ENCODE results near the gene RBBP5. TPM values are rescaled to one million over a fixed set of nuclear protein-coding genes. Genes with fewer than 3 reads are reported as not detected.

RBBP5 gene
- polyA plus RNA-seq, 1 donor from 2014 or later = 24.2 TPM

GRCh38 chr1:205067031-205067430, 54.7 kb downstream of the RBBP5 start:
- no peaks in the 10 kb centered on the region for H3F3A ChIP-seq (ENCODE audit: insufficient read depth, low read length, poor library complexity, severe bottlenecking)
- H3K9ac ChIP-seq (ENCODE audit: low read length) = no peak overlapping the region
- no peak overlapping the region for H3K4me2 ChIP-seq (ENCODE audit: low read length)
- H3K36me3 ChIP-seq (ENCODE audit: insufficient read depth, low read length) = no peaks in the 10 kb centered on the region
- H3K9me2 ChIP-seq (ENCODE audit: insufficient read depth, low read length) = no peaks in the 10 kb centered on the region
- no peaks in the 10 kb centered on the region for H3K9me3 ChIP-seq (ENCODE audit: low read length)
- H4K20me1 ChIP-seq (ENCODE audit: insufficient read depth) = no peaks in the 10 kb centered on the region
- TF ChIP-seq SMC3 (conservative IDR thresholded peaks at IDR 0.05; ENCODE audit: poor library complexity) (no peak), TAF1 (IDR thresholded peaks at IDR 0.05; ENCODE audit: low read depth) (no peak), EZH2 (IDR thresholded peaks at IDR 0.05; ENCODE audit: borderline replicate concordance, insufficient read depth, low read length, poor library complexity, severe bottlenecking) (no peak), RAD21 (conservative IDR thresholded peaks at IDR 0.05) (no peak), EP300 (conservative IDR thresholded peaks at IDR 0.05; ENCODE audit: poor library complexity, severe bottlenecking) (no peak), MXI1 (conservative IDR thresholded peaks at IDR 0.05; ENCODE audit: poor library complexity, severe bottlenecking) (no peak), POLR2AphosphoS5 (IDR thresholded peaks at IDR 0.05) (no peak), CTCF (IDR thresholded peaks at IDR 0.05; ENCODE audit: poor library complexity, severe bottlenecking) (no peak), REST (IDR thresholded peaks at IDR 0.05; ENCODE audit: borderline replicate concordance) (no peak)
- no peak overlapping the region for H3K27ac ChIP-seq (ENCODE audit: low read length)
- no peaks in the 10 kb centered on the region for H3K27me3 ChIP-seq (ENCODE audit: insufficient read depth, low read depth, low read length)
- no peak overlapping the region for H3K4me3 ChIP-seq (ENCODE audit: low read length)
- no peaks in the 10 kb centered on the region for H3K79me2 ChIP-seq (replicated peaks; ENCODE audit: insufficient read depth, low read length)
- H2AFZ ChIP-seq (ENCODE audit: low read depth, low read length) = no peak overlapping the region

- H3F3A ChIP-seq (ENCODE audit: insufficient read depth, low read length, poor library complexity, severe bottlenecking) = no peaks in the 10 kb centered on the region
- no peak overlapping the region for H2AFZ ChIP-seq (ENCODE audit: low read depth, low read length)
- no peak for TF ChIP-seq EZH2 (IDR thresholded peaks at IDR 0.05; ENCODE audit: borderline replicate concordance, insufficient read depth, low read length, poor library complexity, severe bottlenecking)
- TF ChIP-seq RAD21 (conservative IDR thresholded peaks at IDR 0.05) = no peak
- no peak for TF ChIP-seq POLR2AphosphoS5 (IDR thresholded peaks at IDR 0.05)
- no peak for TF ChIP-seq EP300 (conservative IDR thresholded peaks at IDR 0.05; ENCODE audit: poor library complexity, severe bottlenecking)
- no peak for TF ChIP-seq TAF1 (IDR thresholded peaks at IDR 0.05; ENCODE audit: low read depth)
- no peak for TF ChIP-seq SMC3 (conservative IDR thresholded peaks at IDR 0.05; ENCODE audit: poor library complexity)
- no peak for TF ChIP-seq MXI1 (conservative IDR thresholded peaks at IDR 0.05; ENCODE audit: poor library complexity, severe bottlenecking)
- no peak for TF ChIP-seq CTCF (IDR thresholded peaks at IDR 0.05; ENCODE audit: poor library complexity, severe bottlenecking)
- TF ChIP-seq REST (IDR thresholded peaks at IDR 0.05; ENCODE audit: borderline replicate concordance) = no peak
- no peaks in the 10 kb centered on the region for H3K27me3 ChIP-seq (ENCODE audit: insufficient read depth, low read depth, low read length)
- H3K9me2 ChIP-seq (ENCODE audit: insufficient read depth, low read length) = no peaks in the 10 kb centered on the region
- H3K9ac ChIP-seq (ENCODE audit: low read length) = no peak overlapping the region
- H4K20me1 ChIP-seq (ENCODE audit: insufficient read depth) = no peaks in the 10 kb centered on the region
- H3K36me3 ChIP-seq (ENCODE audit: insufficient read depth, low read length) = no peaks in the 10 kb centered on the region
- H3K79me2 ChIP-seq (replicated peaks; ENCODE audit: insufficient read depth, low read length) = no peaks in the 10 kb centered on the region
- H3K4me2 ChIP-seq (ENCODE audit: low read length) = no peak overlapping the region
- no peaks in the 10 kb centered on the region for H3K9me3 ChIP-seq (ENCODE audit: low read length)
- no peak overlapping the region for H3K4me3 ChIP-seq (ENCODE audit: low read length)
- no peak overlapping the region for H3K27ac ChIP-seq (ENCODE audit: low read length)
Observed at GRCh38 chr1:205066141-205066818, 55.5 kb downstream of the RBBP5 start.

Measured in neural cell (in vitro differentiated cells).